DMS 273 treated with DMSO at 0.1 percent for 48 hours (cell line): ENCODE measurements around the gene DNAJC6.

Source experiments
- DNase-seq: peaks from one replicate; lab custom pipeline; 2025; lab: John Stamatoyannopoulos, UW

The DNAJC6 gene

DNA sequence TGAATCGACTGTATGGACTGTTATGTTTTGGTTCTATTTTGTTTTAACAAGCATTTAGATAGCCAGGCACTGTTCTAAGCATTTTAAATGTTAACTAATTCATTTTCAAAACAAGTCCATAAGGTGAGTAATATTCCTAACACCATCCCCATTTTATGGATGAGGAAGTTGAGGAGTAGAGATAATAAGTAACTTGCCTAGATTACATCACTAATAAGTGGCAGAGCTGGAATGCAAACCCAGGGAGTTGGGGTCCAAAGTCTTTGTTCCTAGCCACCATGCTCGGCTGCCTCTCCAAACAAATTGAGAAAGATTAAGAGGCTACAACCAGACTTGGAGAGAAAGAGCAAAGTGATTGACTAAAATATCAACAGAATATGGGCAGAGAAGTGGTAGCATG lies 98.5 kb downstream of the DNAJC6 start:
- DNase-seq: no peak

- no peak for DNase-seq
These were observed 100.0 kb downstream of the DNAJC6 start for GRCh38 chr1:65409314-65409713.

- no peak for DNase-seq
These were observed 100.5 kb downstream of the DNAJC6 start for GRCh38 chr1:65409816-65410326.

- no peak for DNase-seq
These were observed 103.1 kb downstream of the DNAJC6 start for GRCh38 chr1:65412256-65412983.

DNA sequence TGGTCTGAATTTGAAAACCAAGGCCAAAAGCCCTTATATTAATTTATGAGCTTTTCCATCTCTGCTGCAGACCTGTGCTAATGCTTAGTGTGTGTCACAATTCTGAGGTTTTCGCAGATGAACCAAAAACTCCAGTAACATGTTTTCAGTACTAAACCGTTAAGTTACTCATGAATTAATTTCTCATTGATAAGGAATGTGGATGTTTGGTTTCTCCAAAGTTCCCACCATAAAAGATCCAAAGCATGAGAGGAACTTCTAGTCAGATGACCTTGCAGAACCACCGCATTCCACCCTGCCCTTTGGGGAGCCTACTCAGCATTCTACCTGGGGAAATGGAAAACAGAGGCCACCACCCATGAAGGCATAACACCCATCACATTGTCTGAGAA lies 103.6 kb downstream of the DNAJC6 start:
- no peak for DNase-seq

- no peak for DNase-seq
These were observed 105.2 kb downstream of the DNAJC6 start for GRCh38 chr1:65414538-65414937.

DNA sequence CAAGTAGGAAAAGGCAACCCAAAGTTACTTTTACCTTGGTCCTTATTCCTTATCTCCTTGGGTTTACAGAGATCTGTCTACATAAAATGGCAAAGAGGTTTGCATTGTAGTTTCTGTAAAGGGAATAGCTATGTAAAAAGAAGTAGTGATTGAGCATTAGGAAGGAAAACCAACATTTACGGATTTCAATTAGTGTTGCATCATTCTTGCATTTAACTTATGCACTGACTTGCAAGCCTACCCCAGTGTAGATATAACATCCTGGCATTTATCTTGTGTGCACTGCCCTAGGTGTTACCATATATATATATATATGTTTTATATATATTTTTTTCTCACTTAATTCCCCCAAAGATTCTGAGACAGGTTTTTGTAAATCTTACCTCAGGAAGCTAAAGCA lies 107.4 kb downstream of the DNAJC6 start:
- no peak for DNase-seq

GRCh38 chr1:65417729-65418128 lies 108.4 kb downstream of the DNAJC6 start:
- DNase-seq: no peak

DNA sequence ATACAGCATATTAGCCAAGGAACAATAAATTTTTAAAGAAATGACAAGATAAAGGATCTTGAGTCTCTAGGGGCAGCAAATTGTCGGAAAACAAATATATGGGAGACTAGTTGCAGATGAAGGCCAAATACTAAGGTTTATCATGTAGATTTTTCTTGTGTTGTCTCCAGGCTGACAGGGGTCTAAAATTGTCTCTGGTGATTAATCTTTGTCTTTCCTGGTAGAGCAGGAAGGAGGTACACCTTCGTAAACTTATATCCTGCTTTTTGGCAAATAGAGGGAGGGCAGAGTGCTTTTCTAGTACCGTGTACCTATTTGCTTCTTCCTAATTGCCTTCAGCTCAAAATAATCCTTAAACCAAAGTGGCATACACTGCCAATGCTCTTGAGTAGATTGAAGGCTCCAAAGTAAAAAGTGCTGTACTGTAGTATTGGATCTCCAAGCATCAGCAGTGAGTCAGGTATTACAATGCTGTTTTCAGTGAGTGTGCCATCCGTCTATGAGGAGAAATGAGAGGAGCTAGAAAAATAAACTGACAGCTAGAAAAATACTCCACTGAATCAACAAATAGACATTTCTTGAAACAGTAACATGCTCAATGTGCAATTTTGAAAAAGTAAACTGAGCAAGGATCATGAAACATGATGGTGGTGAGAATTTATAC lies 109.3 kb downstream of the DNAJC6 start:
- DNase-seq: no peak

DNA sequence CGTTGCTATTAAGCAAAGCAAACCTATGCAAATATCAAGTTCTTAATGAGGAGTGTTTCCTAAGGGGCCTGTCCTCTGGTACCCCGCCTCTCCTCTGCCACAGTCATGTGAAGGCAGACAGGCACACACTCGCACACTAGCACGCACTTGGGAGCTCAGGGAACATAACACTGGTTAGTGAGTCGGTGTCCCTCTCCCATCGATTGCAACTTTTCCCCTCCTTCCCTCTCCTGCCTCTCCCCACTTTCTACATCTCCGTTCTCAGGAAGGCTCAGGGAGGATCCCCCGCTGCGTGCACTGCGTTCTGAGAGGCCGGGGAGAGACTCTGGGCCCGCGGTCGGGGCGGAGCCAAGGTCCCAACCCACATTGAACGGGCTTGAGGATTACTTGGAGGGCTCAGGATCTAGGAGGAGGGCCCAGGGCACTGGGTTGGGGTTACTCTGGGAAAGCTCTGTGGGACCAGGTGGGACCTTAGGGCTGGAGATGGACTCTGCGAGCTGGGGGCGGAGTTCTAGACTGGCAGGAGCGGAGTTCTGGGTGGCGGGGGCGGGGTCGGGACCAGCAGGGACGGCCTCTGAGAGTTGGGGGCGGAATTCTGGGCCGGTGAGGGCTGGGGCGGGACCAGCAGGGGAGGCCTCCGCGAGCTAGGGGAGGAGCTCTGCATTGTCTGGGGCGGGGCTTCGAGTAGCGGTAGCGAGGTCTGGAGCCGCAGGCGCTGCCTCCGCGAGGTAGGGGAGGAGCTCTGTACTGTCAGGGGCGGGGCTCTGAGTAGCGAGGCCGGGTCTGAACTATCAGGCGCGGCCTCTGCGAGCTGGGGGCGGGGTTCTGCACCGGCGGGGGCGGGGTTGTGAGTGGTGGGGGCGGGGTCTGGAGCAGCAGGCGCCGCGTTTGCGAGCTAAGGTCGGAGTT lies 110.6 kb downstream of the DNAJC6 start:
- peak; percentile 91 for DNase-seq

DNA sequence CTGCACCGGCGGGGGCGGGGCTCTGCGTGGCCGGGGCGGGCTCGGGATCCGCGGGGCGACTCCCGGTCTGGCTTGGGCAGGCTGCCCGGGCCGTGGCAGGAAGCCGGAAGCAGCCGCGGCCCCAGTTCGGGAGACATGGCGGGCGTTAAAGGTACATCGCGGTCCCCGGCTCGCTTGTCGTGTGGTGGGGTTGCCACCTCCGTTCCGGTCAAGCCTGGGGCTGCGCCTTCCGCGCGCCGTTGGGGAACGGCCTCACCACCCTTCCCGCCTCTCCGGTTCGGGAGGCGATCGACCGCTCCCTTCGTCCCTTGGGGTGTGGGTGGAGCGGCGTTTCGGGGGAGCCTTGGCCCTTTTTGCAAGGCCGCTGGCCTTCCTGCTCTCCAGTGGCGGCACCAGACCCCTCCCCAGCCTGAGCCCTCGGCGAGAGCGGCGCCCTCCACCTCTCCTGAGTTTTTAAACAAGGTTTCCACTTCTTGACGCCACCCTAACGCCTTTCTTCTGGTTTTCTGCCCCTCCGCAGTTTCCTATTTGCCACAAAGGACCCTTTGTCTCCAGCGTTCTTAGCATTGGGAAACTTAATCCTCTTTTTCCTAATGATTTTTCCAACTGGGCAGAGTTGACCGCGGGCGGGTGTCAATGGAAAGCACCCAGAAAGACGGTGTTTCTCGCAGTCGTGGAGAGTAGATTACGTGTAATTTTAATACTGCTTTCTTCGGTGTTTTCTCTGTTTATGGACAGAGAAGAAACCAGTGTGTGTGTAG lies 111.4 kb downstream of the DNAJC6 start, which contains the start of the genes LEPR and LEPROT:
LEPR (plus strand) TSS at position 79 of the 761 bp plus-strand sequence. CDS start 144,898 bp downstream, outside the sequence.
LEPROT (plus strand) TSS at position 79 of the 761 bp plus-strand sequence; CDS start at position 136, 57 bp downstream.
- DNase-seq: peak; percentile 91

DNA sequence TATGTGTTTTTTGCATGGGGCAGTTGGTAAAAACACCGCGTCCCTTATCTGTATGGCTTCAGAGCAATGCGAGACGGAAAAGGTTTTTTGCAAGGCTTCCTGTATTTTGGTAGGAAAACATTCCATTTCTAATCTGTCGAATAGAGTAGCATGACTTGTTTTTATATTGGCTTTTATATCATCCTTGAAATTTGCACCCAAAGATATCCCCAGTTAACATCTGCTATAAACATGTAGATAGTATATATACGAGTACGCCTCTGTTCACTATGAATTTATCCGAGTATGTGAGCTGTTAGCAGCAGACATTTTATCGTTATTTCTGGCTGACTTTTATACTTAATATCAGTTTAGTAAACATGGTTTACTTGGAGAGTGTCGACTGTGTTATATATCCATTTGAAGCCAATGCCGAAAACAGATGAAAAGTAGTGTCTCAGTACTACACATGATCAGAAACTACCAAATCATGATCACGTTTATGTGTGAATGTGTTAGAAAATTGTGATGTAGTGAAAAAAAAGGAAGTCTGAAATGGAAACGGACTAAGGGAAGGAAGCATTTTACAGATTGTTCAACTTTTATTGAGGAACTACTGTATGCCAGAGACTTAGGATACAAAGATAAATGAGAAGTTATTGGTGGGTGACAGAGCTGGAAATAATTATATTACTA lies 112.1 kb downstream of the DNAJC6 start:
- no peak for DNase-seq

DNA sequence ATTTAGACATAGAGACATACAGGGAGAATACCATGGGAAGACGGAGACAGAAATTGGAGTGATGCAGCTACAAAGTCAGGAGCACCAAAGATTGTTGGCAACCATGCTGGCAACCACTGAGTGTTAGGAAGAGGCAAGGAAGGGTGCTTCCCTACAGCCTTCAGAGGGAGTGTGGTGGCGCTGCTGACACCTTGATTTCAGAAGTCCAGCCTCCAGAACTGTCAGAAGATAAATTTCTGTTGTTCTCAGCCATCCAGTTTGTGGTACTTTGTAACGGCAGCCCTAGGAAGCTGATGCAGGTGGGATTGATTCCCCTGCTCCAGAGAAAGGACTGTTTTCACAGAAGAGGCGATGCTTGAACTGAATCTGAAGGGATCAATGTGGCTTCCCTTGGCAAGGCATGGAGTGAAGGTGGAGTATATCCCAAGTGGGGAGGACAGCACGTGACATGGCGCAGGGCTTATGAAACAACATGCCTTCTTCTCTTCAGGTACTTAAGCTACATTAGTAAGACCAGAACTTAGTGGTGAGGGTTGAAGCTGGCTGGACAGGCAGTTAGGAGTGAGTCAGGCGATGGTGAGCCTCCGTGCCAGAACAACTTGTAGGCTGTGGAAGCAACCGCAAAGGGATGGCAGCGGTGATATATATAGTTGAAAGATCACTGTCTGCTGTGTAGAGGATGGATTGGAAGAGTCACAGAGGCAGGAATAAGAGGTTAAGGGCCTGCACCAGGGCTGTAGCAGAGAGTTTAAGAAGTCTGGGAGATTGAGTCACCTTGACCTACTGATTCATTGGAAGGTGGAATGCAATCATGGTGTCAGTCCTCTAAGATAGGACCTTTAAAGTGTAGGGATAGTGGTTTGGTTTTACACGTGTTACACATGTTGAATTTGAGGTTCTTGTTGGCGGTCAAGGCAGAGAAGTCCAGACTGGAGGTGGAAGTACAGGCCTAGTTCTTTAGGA lies 113.2 kb downstream of the DNAJC6 start:
- no peak for DNase-seq

- no peak for DNase-seq
These were observed 114.7 kb downstream of the DNAJC6 start for GRCh38 chr1:65423884-65424572.

DNA sequence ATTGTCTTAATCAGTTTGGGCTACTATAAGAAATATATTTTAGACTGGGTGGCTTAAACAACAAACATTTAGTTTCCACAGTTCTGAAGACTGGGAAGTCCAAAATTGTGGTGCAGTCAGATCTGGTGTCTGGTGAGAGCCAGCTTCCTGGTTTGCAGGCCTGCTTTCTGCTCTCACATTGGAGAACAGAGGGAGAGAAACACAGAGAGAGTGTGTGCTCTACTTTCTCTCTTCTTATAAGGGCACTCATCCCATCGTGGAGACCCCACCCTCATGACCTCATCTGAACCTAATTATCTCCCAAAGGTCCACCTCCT lies 115.2 kb downstream of the DNAJC6 start:
- no peak for DNase-seq

DNA sequence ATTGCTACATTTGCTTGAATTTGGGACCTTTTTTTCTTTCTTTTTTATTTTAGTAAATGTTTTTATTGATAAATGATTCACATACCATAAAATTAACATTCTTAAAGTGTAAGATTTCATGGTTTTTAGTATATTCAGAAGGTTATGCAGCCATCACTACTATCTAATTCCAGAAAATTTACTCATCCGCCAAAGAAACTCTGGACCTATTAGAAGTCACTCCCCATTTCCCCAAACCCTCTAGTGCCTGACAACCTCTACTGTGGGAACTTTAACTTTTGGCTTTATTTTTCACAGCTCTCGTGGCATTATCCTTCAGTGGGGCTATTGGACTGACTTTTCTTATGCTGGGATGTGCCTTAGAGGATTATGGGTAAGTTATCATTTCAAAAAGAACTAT lies 115.7 kb downstream of the DNAJC6 start:
- DNase-seq: no peak

GRCh38 chr1:65425697-65426096 lies 116.4 kb downstream of the DNAJC6 start:
- DNase-seq: no peak

- DNase-seq: no peak
These were observed 119.7 kb downstream of the DNAJC6 start for GRCh38 chr1:65429078-65429477.

GRCh38 chr1:65429806-65430205 lies 120.5 kb downstream of the DNAJC6 start:
- DNase-seq: no peak
